GM04504 (cell line): ENCODE measurements around the gene TAL2.
"Not testable (repeated sequence)": the region's sequence is repeated elsewhere in the genome, so short reads cannot be mapped to it uniquely, and the experiment has no call there.

ENCODE experiments used
- DNase-seq: peaks from one replicate; pipeline ENCODE4 v3.0.0-alpha.2; 2012; ENCODE audit warnings: low read depth

The TAL2 gene

GRCh38 chr9:105676351-105676923 is 14.2 kb downstream of the TAL2 start:
- no peak for DNase-seq

GRCh38 chr9:105678163-105678562 is 15.9 kb downstream of the TAL2 start:
- DNase-seq: no peak

GRCh38 chr9:105678781-105679180 is 16.5 kb downstream of the TAL2 start:
- no peak for DNase-seq

GRCh38 chr9:105679257-105680022 is 17.2 kb downstream of the TAL2 start:
- no peak for DNase-seq

- DNase-seq: no peak
Observed at GRCh38 chr9:105681313-105681712, 19.1 kb downstream of the TAL2 start.

GRCh38 chr9:105681724-105682123 is 19.5 kb downstream of the TAL2 start:
- DNase-seq: no peak

- no peak for DNase-seq
Observed at GRCh38 chr9:105683688-105684275, 21.5 kb downstream of the TAL2 start.

- no peak for DNase-seq
Observed at GRCh38 chr9:105686936-105687335, 24.7 kb downstream of the TAL2 start.

GRCh38 chr9:105690742-105691141 is 28.5 kb downstream of the TAL2 start:
- DNase-seq: no peak

GRCh38 chr9:105693435-105694189 is 31.4 kb downstream of the TAL2 start:
- no peak for DNase-seq

- peak; percentile 44 for DNase-seq
Observed at GRCh38 chr9:105694190-105694847, 32.1 kb downstream of the TAL2 start, which contains the start of gene TMEM38B. Gene TMEM38B, plus strand, starts transcription at chr9:105694541. Its CDS starts 120 bp downstream, at chr9:105694661.

GRCh38 chr9:105694848-105695581 is 32.8 kb downstream of the TAL2 start:
- DNase-seq: peak; percentile 24

- DNase-seq: no peak
Observed at GRCh38 chr9:105696219-105696793, 34.0 kb downstream of the TAL2 start.

- no peak for DNase-seq
Observed at GRCh38 chr9:105697871-105698270, 35.6 kb downstream of the TAL2 start.

- no peak for DNase-seq
Observed at GRCh38 chr9:105698348-105698870, 36.2 kb downstream of the TAL2 start.

GRCh38 chr9:105700668-105701067 is 38.4 kb downstream of the TAL2 start:
- DNase-seq: no peak

GRCh38 chr9:105701145-105701544 is 38.9 kb downstream of the TAL2 start:
- DNase-seq: no peak

- no peak for DNase-seq
Observed at GRCh38 chr9:105702207-105702606, 40.0 kb downstream of the TAL2 start.

GRCh38 chr9:105703638-105704037 is 41.4 kb downstream of the TAL2 start:
- not testable (repeated sequence) for DNase-seq

GRCh38 chr9:105706156-105706555 is 43.9 kb downstream of the TAL2 start:
- DNase-seq: no peak

- DNase-seq: no peak
Observed at GRCh38 chr9:105708405-105708804, 46.1 kb downstream of the TAL2 start.
